Measurements from ENCODE around the gene ADAM15. TPM values are rescaled to one million over a fixed set of nuclear protein-coding genes. Genes with fewer than 3 reads are reported as not detected.

Gene ADAM15
- total RNA-seq, 1 donor from 2014 or later = 7.6 TPM

GRCh38 chr1:155019377-155020245 lies 31.5 kb upstream of the ADAM15 start:
- H3K36me3 Mint-ChIP-seq (ENCODE audit: unreplicated experiment) = no peaks in the 10 kb centered on the region
- peak overlapping the region; percentile 54 for H3K4me3 Mint-ChIP-seq (ENCODE audit: unreplicated experiment)
- peaks cover 19% of the 10 kb centered on the region for H3K4me1 Mint-ChIP-seq (ENCODE audit: low read depth, unreplicated experiment)
- TF ChIP-seq CTCF (IDR thresholded peaks at IDR 0.05; ENCODE audit: partially characterized antibody, unreplicated experiment) = no peak
- peak overlapping the region; percentile 71 for H3K27ac Mint-ChIP-seq (ENCODE audit: unreplicated experiment)
- DNase-seq = no peak
- H3K9me3 Mint-ChIP-seq (ENCODE audit: unreplicated experiment) = peaks cover 12% of the 10 kb centered on the region
- H3K27me3 Mint-ChIP-seq (ENCODE audit: unreplicated experiment) = peaks cover 12% of the 10 kb centered on the region

DNA sequence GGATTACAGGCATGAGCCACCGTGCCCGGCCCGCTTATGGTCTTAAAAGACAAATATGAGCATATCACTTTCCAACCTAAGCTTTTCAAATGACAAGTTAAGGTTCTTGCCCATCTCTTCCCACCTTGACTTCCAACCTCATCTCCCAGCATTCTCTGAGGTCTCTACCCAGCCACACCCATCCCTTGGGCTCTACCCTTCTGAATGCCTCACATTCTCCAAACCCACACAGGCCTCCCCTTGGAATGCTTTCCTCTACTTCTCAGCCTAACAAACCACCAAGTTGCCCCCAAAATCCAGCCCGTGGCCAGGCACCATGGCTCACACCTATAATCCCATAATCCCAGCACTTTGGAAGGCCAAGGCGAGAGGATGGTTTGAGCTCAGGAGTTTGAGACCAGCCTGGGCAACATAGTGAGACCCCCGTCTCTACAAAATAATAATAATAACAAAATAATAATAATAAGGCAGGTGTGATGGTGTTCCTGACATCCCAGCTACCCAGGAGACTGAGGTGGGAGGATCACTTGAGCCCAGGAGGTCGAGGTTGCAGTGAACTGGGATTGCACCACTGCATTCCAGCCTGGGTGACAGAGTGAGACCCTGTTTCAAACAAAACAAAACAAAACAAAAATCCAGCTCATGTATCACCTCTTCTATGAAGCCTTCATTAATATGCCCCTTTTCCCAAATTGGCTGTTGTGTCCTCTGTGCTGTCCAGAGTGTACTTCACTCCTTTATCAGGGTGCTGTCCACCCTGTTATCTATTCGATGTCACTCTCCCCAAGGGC lies 28.8 kb upstream of the ADAM15 start:
- Mint-ChIP-seq H3K27ac (ENCODE audit: unreplicated experiment) (no peak overlapping the region), H3K27me3 (ENCODE audit: unreplicated experiment) (peaks cover 14% of the 10 kb centered on the region), H3K9me3 (ENCODE audit: unreplicated experiment) (peaks cover 12% of the 10 kb centered on the region), H3K36me3 (ENCODE audit: unreplicated experiment) (no peaks in the 10 kb centered on the region), H3K4me3 (ENCODE audit: unreplicated experiment) (no peak overlapping the region), H3K4me1 (ENCODE audit: low read depth, unreplicated experiment) (peaks cover 19% of the 10 kb centered on the region)
- TF ChIP-seq CTCF (IDR thresholded peaks at IDR 0.05; ENCODE audit: partially characterized antibody, unreplicated experiment) = no peak
- no peak for DNase-seq

GRCh38 chr1:155022927-155023236 lies 28.2 kb upstream of the ADAM15 start:
- no peak for DNase-seq
- Mint-ChIP-seq H3K36me3 (ENCODE audit: unreplicated experiment) (no peaks in the 10 kb centered on the region), H3K4me1 (ENCODE audit: low read depth, unreplicated experiment) (peaks cover 19% of the 10 kb centered on the region), H3K27ac (ENCODE audit: unreplicated experiment) (no peak overlapping the region), H3K27me3 (ENCODE audit: unreplicated experiment) (peaks cover 14% of the 10 kb centered on the region), H3K4me3 (ENCODE audit: unreplicated experiment) (no peak overlapping the region), H3K9me3 (ENCODE audit: unreplicated experiment) (peaks cover 12% of the 10 kb centered on the region)
- no peak for TF ChIP-seq CTCF (IDR thresholded peaks at IDR 0.05; ENCODE audit: partially characterized antibody, unreplicated experiment)

- TF ChIP-seq CTCF (IDR thresholded peaks at IDR 0.05; ENCODE audit: partially characterized antibody, unreplicated experiment) = no peak
- DNase-seq = no peak
- Mint-ChIP-seq H3K27ac (ENCODE audit: unreplicated experiment) (no peak overlapping the region), H3K4me1 (ENCODE audit: low read depth, unreplicated experiment) (peaks cover 17% of the 10 kb centered on the region), H3K27me3 (ENCODE audit: unreplicated experiment) (peaks cover 14% of the 10 kb centered on the region), H3K9me3 (ENCODE audit: unreplicated experiment) (peaks cover 10% of the 10 kb centered on the region), H3K36me3 (ENCODE audit: unreplicated experiment) (no peaks in the 10 kb centered on the region), H3K4me3 (ENCODE audit: unreplicated experiment) (no peak overlapping the region)
These were observed 27.5 kb upstream of the ADAM15 start for GRCh38 chr1:155023627-155024026.

- TF ChIP-seq CTCF (IDR thresholded peaks at IDR 0.05; ENCODE audit: partially characterized antibody, unreplicated experiment) = no peak
- H3K4me1 Mint-ChIP-seq (ENCODE audit: low read depth, unreplicated experiment) = peaks cover 10% of the 10 kb centered on the region
- no peaks in the 10 kb centered on the region for H3K36me3 Mint-ChIP-seq (ENCODE audit: unreplicated experiment)
- H3K27ac Mint-ChIP-seq (ENCODE audit: unreplicated experiment) = no peak overlapping the region
- no peak overlapping the region for H3K4me3 Mint-ChIP-seq (ENCODE audit: unreplicated experiment)
- peaks cover 13% of the 10 kb centered on the region for H3K27me3 Mint-ChIP-seq (ENCODE audit: unreplicated experiment)
- peaks cover 8% of the 10 kb centered on the region for H3K9me3 Mint-ChIP-seq (ENCODE audit: unreplicated experiment)
- DNase-seq = no peak
These were observed 26.8 kb upstream of the ADAM15 start for GRCh38 chr1:155024315-155024714.
